ENCODE results near the gene XK.

DNA sequence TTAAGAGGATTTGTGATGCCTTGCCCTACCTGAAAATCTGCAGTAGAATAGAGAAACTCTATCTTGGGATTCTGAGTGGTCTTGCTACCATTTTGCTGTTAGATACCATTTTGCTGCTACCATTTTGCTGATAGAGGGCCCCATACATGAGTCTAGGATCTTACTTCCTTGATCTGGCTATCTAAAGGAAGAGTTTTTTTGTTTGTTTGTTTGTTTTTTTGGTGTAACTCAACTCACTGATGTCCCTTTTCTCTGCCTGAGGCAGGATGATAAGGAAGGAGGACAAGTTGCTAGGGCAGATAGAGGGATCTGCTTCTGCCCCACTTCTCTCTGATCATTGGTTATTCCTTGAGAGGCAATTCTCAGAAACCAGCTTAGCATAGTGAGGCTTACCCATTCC is 31.0 kb downstream of the XK start:
- TF ChIP-seq, protein P1, sequence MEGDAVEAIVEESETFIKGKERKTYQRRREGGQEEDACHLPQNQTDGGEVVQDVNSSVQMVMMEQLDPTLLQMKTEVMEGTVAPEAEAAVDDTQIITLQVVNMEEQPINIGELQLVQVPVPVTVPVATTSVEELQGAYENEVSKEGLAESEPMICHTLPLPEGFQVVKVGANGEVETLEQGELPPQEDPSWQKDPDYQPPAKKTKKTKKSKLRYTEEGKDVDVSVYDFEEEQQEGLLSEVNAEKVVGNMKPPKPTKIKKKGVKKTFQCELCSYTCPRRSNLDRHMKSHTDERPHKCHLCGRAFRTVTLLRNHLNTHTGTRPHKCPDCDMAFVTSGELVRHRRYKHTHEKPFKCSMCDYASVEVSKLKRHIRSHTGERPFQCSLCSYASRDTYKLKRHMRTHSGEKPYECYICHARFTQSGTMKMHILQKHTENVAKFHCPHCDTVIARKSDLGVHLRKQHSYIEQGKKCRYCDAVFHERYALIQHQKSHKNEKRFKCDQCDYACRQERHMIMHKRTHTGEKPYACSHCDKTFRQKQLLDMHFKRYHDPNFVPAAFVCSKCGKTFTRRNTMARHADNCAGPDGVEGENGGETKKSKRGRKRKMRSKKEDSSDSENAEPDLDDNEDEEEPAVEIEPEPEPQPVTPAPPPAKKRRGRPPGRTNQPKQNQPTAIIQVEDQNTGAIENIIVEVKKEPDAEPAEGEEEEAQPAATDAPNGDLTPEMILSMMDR (IDR thresholded peaks at IDR 0.05) = no peak
- no peak for TF ChIP-seq POLR2A (IDR thresholded peaks at IDR 0.05)
- TF ChIP-seq EP300 (IDR thresholded peaks at IDR 0.05) = no peak
